NT2/D1 (cell line): ENCODE measurements around the gene CELF3.

Experiments used
- DNase-seq: peaks from one replicate; pipeline ENCODE4 v3.0.0-alpha.2; 2011; ENCODE audit warnings: low read depth, low spot score
- H3K27me3 ChIP-seq: 2 replicates; pipeline ENCODE4 v1.6.0; 2011; ENCODE audit warnings: mild to moderate bottlenecking; ENCODE audit not compliant: insufficient read length, insufficient read depth
- H3K36me3 ChIP-seq: 2 replicates; pipeline ENCODE4 v1.6.1; 2011; ENCODE audit warnings: mild to moderate bottlenecking, low read length, mixed read lengths; ENCODE audit not compliant: insufficient read depth, insufficient read length
- H3K4me1 ChIP-seq: 2 replicates; pipeline ENCODE4 v1.5.1; 2011; ENCODE audit not compliant: insufficient read depth, insufficient read length
- H3K4me3 ChIP-seq: 2 replicates; pipeline ENCODE4 v1.5.1; 2011; ENCODE audit warnings: low read depth; ENCODE audit not compliant: insufficient read length
- H3K9ac ChIP-seq: 2 replicates; pipeline ENCODE4 v1.6.0; 2011; ENCODE audit warnings: low read depth; ENCODE audit not compliant: insufficient read length
- H3K9me3 ChIP-seq: 2 replicates; pipeline ENCODE4 v1.5.1; 2011; ENCODE audit warnings: mild to moderate bottlenecking, low read length; ENCODE audit not compliant: insufficient read depth
- SUZ12 ChIP-seq: IDR thresholded peaks from 2 replicates; pipeline ENCODE4 v1.6.1; 2011; ENCODE audit not compliant: insufficient read length, insufficient read depth; ENCODE audit errors: extremely low read depth
- YY1 ChIP-seq: IDR thresholded peaks from 2 replicates; pipeline ENCODE4 v1.6.1; 2011; ENCODE audit not compliant: insufficient read length, insufficient read depth
- ZNF274 ChIP-seq: IDR thresholded peaks from 2 replicates; pipeline ENCODE4 v1.6.1; 2011; ENCODE audit warnings: mild to moderate bottlenecking, low read depth, low read length

The CELF3 gene

GRCh38 chr1:151720125-151720524 is 3.5 kb upstream of the CELF3 start:
- TF ChIP-seq ZNF274 (no peak), YY1 (no peak), SUZ12 (no peak)
- Histone ChIP-seq H3K9ac (no peak overlapping the region), H3K4me3 (no peak overlapping the region), H3K4me1 (peaks cover 5% of the 10 kb centered on the region), H3K27me3 (peaks cover 55% of the 10 kb centered on the region), H3K36me3 (no peaks in the 10 kb centered on the region), H3K9me3 (no peaks in the 10 kb centered on the region)
- no peak for DNase-seq

- Histone ChIP-seq H3K27me3 (peaks cover 62% of the 10 kb centered on the region), H3K9ac (no peak overlapping the region)
- TF ChIP-seq YY1 (no peak), SUZ12 (no peak), ZNF274 (no peak)
Measured at GRCh38 chr1:151718666-151719065, 2.1 kb upstream of the CELF3 start.

GRCh38 chr1:151718011-151718431 is 1.4 kb upstream of the CELF3 start:
- Histone ChIP-seq H3K4me3 (no peak overlapping the region), H3K4me1 (peaks cover 7% of the 10 kb centered on the region), H3K27me3 (peaks cover 60% of the 10 kb centered on the region), H3K36me3 (no peaks in the 10 kb centered on the region), H3K9me3 (no peaks in the 10 kb centered on the region), H3K9ac (no peak overlapping the region)
- DNase-seq = no peak
- TF ChIP-seq ZNF274 (no peak), YY1 (no peak), SUZ12 (no peak)

More at GRCh38 chr1:151718666-151719065, 2.1 kb upstream of the CELF3 start:
- no peaks in the 10 kb centered on the region for H3K9me3 ChIP-seq
- peaks cover 7% of the 10 kb centered on the region for H3K4me1 ChIP-seq
- DNase-seq = no peak
- no peak overlapping the region for H3K4me3 ChIP-seq
- no peaks in the 10 kb centered on the region for H3K36me3 ChIP-seq

GRCh38 chr1:151716405-151716762 is 219 bp downstream of the CELF3 start:
- Histone ChIP-seq H3K27me3 (peaks cover 43% of the 10 kb centered on the region), H3K9me3 (no peaks in the 10 kb centered on the region), H3K4me1 (peaks cover 7% of the 10 kb centered on the region), H3K9ac (no peak overlapping the region), H3K4me3 (peak overlapping the region; percentile 42), H3K36me3 (no peaks in the 10 kb centered on the region)
- no peak for DNase-seq
- no peak for TF ChIP-seq SUZ12

GRCh38 chr1:151715726-151716404 is 738 bp downstream of the CELF3 start:
- Histone ChIP-seq H3K9ac (no peak overlapping the region), H3K9me3 (no peaks in the 10 kb centered on the region), H3K4me1 (peaks cover 11% of the 10 kb centered on the region), H3K27me3 (peaks cover 42% of the 10 kb centered on the region), H3K4me3 (peak overlapping the region; percentile 42), H3K36me3 (no peaks in the 10 kb centered on the region)
- peak; percentile 30 for DNase-seq
- TF ChIP-seq SUZ12 = no peak
- TF ChIP-seq YY1 = no peak
- no peak for TF ChIP-seq ZNF274

- DNase-seq = no peak
- no peak overlapping the region for H3K9ac ChIP-seq
- no peaks in the 10 kb centered on the region for H3K36me3 ChIP-seq
- TF ChIP-seq YY1 (no peak), SUZ12 (no peak), ZNF274 (no peak)
- no peak overlapping the region for H3K4me3 ChIP-seq
- H3K9me3 ChIP-seq = no peaks in the 10 kb centered on the region
- peaks cover 12% of the 10 kb centered on the region for H3K4me1 ChIP-seq
- H3K27me3 ChIP-seq = peaks cover 34% of the 10 kb centered on the region
Measured at GRCh38 chr1:151714820-151715725, 1.5 kb downstream of the CELF3 start.

GRCh38 chr1:151713874-151714273 is 2.7 kb downstream of the CELF3 start:
- no peak for DNase-seq
- no peaks in the 10 kb centered on the region for H3K9me3 ChIP-seq
- TF ChIP-seq ZNF274 (no peak), SUZ12 (no peak), YY1 (no peak)
- no peak overlapping the region for H3K9ac ChIP-seq
- H3K36me3 ChIP-seq = no peaks in the 10 kb centered on the region
- H3K4me1 ChIP-seq = peaks cover 12% of the 10 kb centered on the region
- peaks cover 22% of the 10 kb centered on the region for H3K27me3 ChIP-seq
- H3K4me3 ChIP-seq = no peak overlapping the region
